HEK293 (cell line): Measurements from ENCODE around the gene ELL2.

Source experiments
- CTCF ChIA-PET: fragments of 350-600 bp; formaldehyde crosslinking; extraction: SDS; loops from one replicate; lab custom pipeline; 2021; ENCODE audit warnings: antibody characterized with exemption; lab: Yijun Ruan, JAX
- POLR2A ChIA-PET: fragments of 300-600 bp; formaldehyde crosslinking; extraction: SDS; loops from one replicate; lab custom pipeline; 2020; ENCODE audit warnings: antibody characterized with exemption, inconsistent platforms; lab: Yijun Ruan, JAX
- H3K27ac ChIP-seq: fragments of 200-500 bp; sonication (Bioruptor generic); 2 replicates; pipeline ENCODE4 v1.5.1; 2014; ENCODE audit warnings: low read depth, low read length, control low read depth, inconsistent platforms; ENCODE audit errors: extremely low read depth
- H3K36me3 ChIP-seq, 2 experiments: fragments of 200-500 bp in 1 of 2; sonication (Bioruptor generic) in 1 of 2; 1 replicate in 1 of 2; 2 replicates in 1 of 2; pipeline ENCODE4 v1.5.1; 2014 to 2017; ENCODE audit warnings: inconsistent platforms in 2 of 2, low read length in 2 of 2; ENCODE audit not compliant: control insufficient read depth in 2 of 2, insufficient read depth in 1 of 2
- H3K4me1 ChIP-seq: fragments of 200-500 bp; sonication (Bioruptor generic); 2 replicates; pipeline ENCODE4 v1.5.1; 2014; ENCODE audit warnings: mild to moderate bottlenecking, low read length, inconsistent platforms; ENCODE audit not compliant: control insufficient read depth, insufficient read depth
- H3K4me3 ChIP-seq: 2 replicates; pipeline ENCODE4 v1.5.1; 2011; ENCODE audit warnings: low read depth, mild to moderate bottlenecking, control low read depth, low read length, moderate library complexity
- H3K9me3 ChIP-seq: fragments of 200-500 bp; sonication (Bioruptor generic); 2 replicates; pipeline ENCODE4 v1.5.1; 2014; ENCODE audit warnings: low read depth, low read length, inconsistent platforms; ENCODE audit not compliant: control insufficient read depth, insufficient read depth
- CTCF ChIP-seq: fragments of 450-650 bp; formaldehyde crosslinking; IDR thresholded peaks from 2 replicates; pipeline ENCODE4 v1.5.1; 2016; ENCODE audit warnings: missing biosample characterization, missing genetic modification characterization
- EGR2 ChIP-seq: fragments of 450-650 bp; formaldehyde crosslinking; IDR thresholded peaks from 2 replicates; pipeline ENCODE4 v1.5.1; 2016; ENCODE audit warnings: low read depth, missing biosample characterization, missing genetic modification characterization
- GLIS1 ChIP-seq: fragments of 450-650 bp; formaldehyde crosslinking; IDR thresholded peaks from 2 replicates; pipeline ENCODE4 v1.5.1; 2016; ENCODE audit warnings: missing biosample characterization, missing genetic modification characterization
- KLF17 ChIP-seq: fragments of 450-650 bp; formaldehyde crosslinking; IDR thresholded peaks from 2 replicates; pipeline ENCODE4 v1.5.1; 2016; ENCODE audit warnings: missing biosample characterization, missing genetic modification characterization
- PATZ1 ChIP-seq: fragments of 450-650 bp; formaldehyde crosslinking; IDR thresholded peaks from 2 replicates; pipeline ENCODE4 v1.5.1; 2016; ENCODE audit warnings: missing biosample characterization, missing genetic modification characterization
- ZBTB1 ChIP-seq: fragments of 450-650 bp; formaldehyde crosslinking; IDR thresholded peaks from 2 replicates; pipeline ENCODE4 v1.5.1; 2016; ENCODE audit warnings: missing biosample characterization, missing genetic modification characterization
- ZFP3 ChIP-seq: fragments of 450-650 bp; formaldehyde crosslinking; IDR thresholded peaks from 2 replicates; pipeline ENCODE4 v1.5.1; 2016; ENCODE audit warnings: low read depth, missing biosample characterization, missing genetic modification characterization
- ZNF146 ChIP-seq: fragments of 450-650 bp; formaldehyde crosslinking; IDR thresholded peaks from 2 replicates; pipeline ENCODE4 v1.5.1; 2016; ENCODE audit warnings: missing biosample characterization, missing genetic modification characterization
- ZNF202 ChIP-seq: fragments of 450-650 bp; formaldehyde crosslinking; IDR thresholded peaks from 2 replicates; pipeline ENCODE4 v1.5.1; 2016; ENCODE audit warnings: missing biosample characterization, missing genetic modification characterization, borderline replicate concordance
- ZNF248 ChIP-seq: fragments of 450-650 bp; formaldehyde crosslinking; IDR thresholded peaks from 2 replicates; pipeline ENCODE4 v1.5.1; 2017; ENCODE audit warnings: missing biosample characterization, missing genetic modification characterization
- ZNF266 ChIP-seq: fragments of 450-650 bp; formaldehyde crosslinking; IDR thresholded peaks from 2 replicates; pipeline ENCODE4 v1.5.1; 2016; ENCODE audit warnings: missing biosample characterization, missing genetic modification characterization, low read depth
- ZNF362 ChIP-seq: fragments of 450-650 bp; formaldehyde crosslinking; IDR thresholded peaks from 2 replicates; pipeline ENCODE4 v1.5.1; 2016; ENCODE audit warnings: missing biosample characterization, missing genetic modification characterization
- ZNF398 ChIP-seq: fragments of 450-650 bp; formaldehyde crosslinking; IDR thresholded peaks from 2 replicates; pipeline ENCODE4 v1.5.1; 2017; ENCODE audit warnings: missing biosample characterization, missing genetic modification characterization
- ZNF510 ChIP-seq: fragments of 450-650 bp; formaldehyde crosslinking; IDR thresholded peaks from 2 replicates; pipeline ENCODE4 v1.5.1; 2018; ENCODE audit warnings: mild to moderate bottlenecking, missing genetic modification characterization, missing biosample characterization; ENCODE audit not compliant: insufficient replicate concordance
- ZNF558 ChIP-seq: fragments of 450-650 bp; formaldehyde crosslinking; IDR thresholded peaks from 2 replicates; pipeline ENCODE4 v1.5.1; 2016; ENCODE audit warnings: missing biosample characterization, missing genetic modification characterization
- ZNF623 ChIP-seq: fragments of 450-650 bp; formaldehyde crosslinking; IDR thresholded peaks from 2 replicates; pipeline ENCODE4 v1.5.1; 2016; ENCODE audit warnings: missing biosample characterization, missing genetic modification characterization
- ZNF645 ChIP-seq: fragments of 450-650 bp; formaldehyde crosslinking; IDR thresholded peaks from 2 replicates; pipeline ENCODE4; 2016; ENCODE audit warnings: missing biosample characterization, missing genetic modification characterization
- ZNF658 ChIP-seq: fragments of 450-650 bp; formaldehyde crosslinking; IDR thresholded peaks from 2 replicates; pipeline ENCODE4; 2016; ENCODE audit warnings: missing biosample characterization, missing genetic modification characterization
- ZNF785 ChIP-seq: fragments of 450-650 bp; formaldehyde crosslinking; IDR thresholded peaks from 2 replicates; pipeline ENCODE4 v1.5.1; 2016; ENCODE audit warnings: missing biosample characterization, missing genetic modification characterization

The ELL2 gene

GRCh38 chr5:95953021-95953702 lies 8.5 kb downstream of the ELL2 start:
- peaks cover 14% of the 10 kb centered on the region for H3K4me1 ChIP-seq
- peaks cover 0 to 7% of the 10 kb centered on the region in 2 experiments; a peak in 2 of 3 replicates for H3K36me3 ChIP-seq
- TF ChIP-seq ZNF398 (no peak), ZNF658 (tag by site-specific recombination) (no peak), ZNF558 (tag by site-specific recombination) (no peak), KLF17 (tag by site-specific recombination) (no peak), ZNF202 (tag by site-specific recombination) (no peak), EGR2 (no peak), ZNF248 (tag by site-specific recombination) (no peak), ZNF266 (tag by site-specific recombination) (no peak), ZNF785 (tag by site-specific recombination) (no peak), PATZ1 (tag by site-specific recombination) (no peak)
- ChIA-PET POLR2A (no interaction called here), CTCF (interaction anchor here (0.6 to 0.7 kb wide), 2 partner anchors 61 to 543 kb away, joined by 3 read pairs; no protein-coding TSS in a partner anchor)
- H3K27ac ChIP-seq = no peak overlapping the region
- no peak overlapping the region for H3K4me3 ChIP-seq
- no peaks in the 10 kb centered on the region for H3K9me3 ChIP-seq

GRCh38 chr5:95951916-95952315 lies 9.7 kb downstream of the ELL2 start:
- POLR2A ChIA-PET = no interaction called here
- peaks cover 14% of the 10 kb centered on the region for H3K4me1 ChIP-seq
- CTCF ChIA-PET = interaction anchor here (0.7 to 0.8 kb wide), 2 partner anchors 59 to 94 kb away, joined by 3 to 4 read pairs; no protein-coding TSS in a partner anchor
- no peak overlapping the region for H3K4me3 ChIP-seq
- H3K27ac ChIP-seq = no peak overlapping the region
- TF ChIP-seq CTCF (tag by site-specific recombination) (no peak), ZNF510 (no peak), ZFP3 (no peak), GLIS1 (tag by site-specific recombination) (no peak), ZBTB1 (tag by site-specific recombination) (no peak), ZNF362 (tag by site-specific recombination) (no peak), ZNF623 (tag by site-specific recombination) (no peak), ZNF146 (tag by site-specific recombination) (peak; percentile 47), ZNF645 (tag by site-specific recombination) (no peak)
- peaks cover 0 to 7% of the 10 kb centered on the region in 2 experiments; a peak in 2 of 3 replicates for H3K36me3 ChIP-seq
- H3K9me3 ChIP-seq = no peaks in the 10 kb centered on the region
